ENCODE data around the gene RAB17.
"Not testable (repeated sequence)": the region's sequence is repeated elsewhere in the genome, so short reads cannot be mapped to it uniquely, and the experiment has no call there.

The RAB17 gene

DNA sequence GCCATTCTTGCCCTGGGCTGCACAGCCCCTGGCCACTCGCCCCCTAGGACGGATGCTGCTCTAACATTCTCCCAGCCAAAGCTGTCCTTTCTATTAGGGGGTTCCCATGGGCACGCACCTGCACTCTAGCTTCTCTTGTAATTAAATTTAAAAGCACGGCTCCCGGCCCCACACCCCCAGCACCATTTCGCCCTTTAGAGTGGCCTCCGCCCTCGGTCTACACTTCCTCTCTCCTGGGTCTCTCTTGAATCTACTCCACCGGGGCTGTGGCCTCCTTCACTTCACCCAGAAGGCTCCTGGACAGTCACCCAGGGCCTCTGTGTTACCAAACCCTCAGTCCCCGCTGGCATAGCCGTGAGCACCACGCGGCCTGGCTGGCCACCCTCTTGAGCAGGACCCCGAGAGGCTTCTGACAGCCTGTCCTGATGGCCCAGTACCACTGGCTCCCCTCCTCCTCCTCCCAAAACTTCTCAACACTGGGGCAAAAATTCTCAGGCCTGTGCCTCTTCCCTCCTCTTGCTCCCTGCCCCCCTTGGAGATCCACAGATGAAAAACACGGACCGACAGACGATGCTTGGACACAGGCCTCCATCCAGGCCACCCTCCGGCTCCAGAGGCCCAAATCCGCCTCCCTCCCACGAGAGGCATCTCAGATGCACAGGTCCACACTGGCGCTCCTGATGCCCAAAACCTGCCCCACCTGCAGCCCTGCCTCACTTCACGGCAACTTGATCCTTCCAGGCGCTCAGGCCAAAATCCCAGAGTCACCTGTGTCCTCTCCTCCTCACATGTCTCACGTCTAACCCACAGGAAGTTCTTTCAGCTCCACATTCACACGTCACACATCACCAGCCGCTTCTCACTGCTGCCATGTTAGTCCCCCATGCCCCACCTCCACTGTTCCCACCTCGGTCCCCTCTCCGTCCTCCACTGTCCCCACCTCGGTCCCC, 6.9 kb upstream of the RAB17 start:
- no peak overlapping the region for H2AFZ ChIP-seq (ENCODE audit: low read depth, low read length)
- DNase-seq: no peak
- no peaks in the 10 kb centered on the region for H3K27me3 ChIP-seq (ENCODE audit: insufficient read depth, low read length, poor library complexity)
- TF ChIP-seq EZH2 (IDR thresholded peaks at IDR 0.05; ENCODE audit: borderline replicate concordance, low read depth, low read length, severe bottlenecking) (no peak), CTCF (IDR thresholded peaks at IDR 0.05; ENCODE audit: borderline replicate concordance, extremely low read depth, low read length, poor library complexity, severe bottlenecking) (no peak)
- no peak overlapping the region for H3K4me3 ChIP-seq (ENCODE audit: low read depth in 1 of 2, low read length in 2 of 2)
- ATAC-seq (ENCODE audit: insufficient read depth, low read depth): no peak
- no peak overlapping the region for H3K27ac ChIP-seq (ENCODE audit: low read length)
- no peak overlapping the region for H3K4me2 ChIP-seq (ENCODE audit: insufficient read depth, low read length)
- no peaks in the 10 kb centered on the region for H3K36me3 ChIP-seq (ENCODE audit: insufficient read depth, low read length)
- H3K79me2 ChIP-seq (ENCODE audit: insufficient read depth, low read length): no peaks in the 10 kb centered on the region
- H3K4me1 ChIP-seq (ENCODE audit: insufficient read depth, low read length): no peaks in the 10 kb centered on the region
- no peak overlapping the region for H3K9ac ChIP-seq (ENCODE audit: low read depth, low read length)
- H4K20me1 ChIP-seq (ENCODE audit: insufficient read depth, low read length): no peaks in the 10 kb centered on the region; the same call in 1 of the 2 replicates
- no peaks in the 10 kb centered on the region for H3K9me3 ChIP-seq (ENCODE audit: insufficient read depth, low read length, severe bottlenecking)

DNA sequence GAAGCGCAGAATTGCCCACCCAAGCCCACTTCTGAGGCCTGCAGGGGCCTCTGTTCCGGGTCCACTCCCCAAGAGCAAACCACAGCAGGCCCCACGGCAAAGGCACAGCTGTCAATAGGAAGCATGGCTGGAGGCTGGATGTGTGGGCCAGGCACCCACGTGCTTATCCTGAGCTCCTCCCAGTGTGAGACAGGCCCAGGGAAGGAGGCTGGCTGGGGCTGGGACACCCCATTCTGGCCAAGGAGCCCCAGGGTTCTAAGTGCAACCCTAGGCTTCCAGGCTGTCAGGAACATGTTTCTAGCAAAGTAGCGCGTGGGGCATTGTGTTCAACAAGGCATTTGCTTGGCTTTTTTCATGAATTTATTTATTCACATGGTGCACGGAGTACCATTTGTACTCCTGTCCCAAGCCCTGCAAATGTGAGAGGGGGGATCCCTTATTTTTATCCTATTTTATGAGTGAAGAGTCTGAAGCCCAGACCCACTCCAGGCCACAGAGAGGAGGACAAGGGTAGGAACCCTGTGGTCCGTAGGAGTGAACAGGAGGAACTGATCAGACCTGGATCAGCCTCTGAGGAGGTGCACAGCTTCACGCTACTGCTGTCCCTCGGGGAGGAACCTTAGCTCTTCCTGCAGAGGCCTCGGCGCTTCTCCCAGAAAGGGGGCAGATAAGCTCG, 6.1 kb upstream of the RAB17 start:
- no peaks in the 10 kb centered on the region for H3K4me1 ChIP-seq (ENCODE audit: insufficient read depth, low read length)
- H4K20me1 ChIP-seq (ENCODE audit: insufficient read depth, low read length): no peaks in the 10 kb centered on the region; the same call in 1 of the 2 replicates
- H3K4me2 ChIP-seq (ENCODE audit: insufficient read depth, low read length): no peak overlapping the region
- TF ChIP-seq EZH2 (IDR thresholded peaks at IDR 0.05; ENCODE audit: borderline replicate concordance, low read depth, low read length, severe bottlenecking) (no peak), CTCF (IDR thresholded peaks at IDR 0.05; ENCODE audit: borderline replicate concordance, extremely low read depth, low read length, poor library complexity, severe bottlenecking) (no peak)
- no peak overlapping the region for H2AFZ ChIP-seq (ENCODE audit: low read depth, low read length)
- H3K27me3 ChIP-seq (ENCODE audit: insufficient read depth, low read length, poor library complexity): no peaks in the 10 kb centered on the region
- no peaks in the 10 kb centered on the region for H3K9me3 ChIP-seq (ENCODE audit: insufficient read depth, low read length, severe bottlenecking)
- DNase-seq (no peak), ATAC-seq (ENCODE audit: insufficient read depth, low read depth) (no peak)
- no peaks in the 10 kb centered on the region for H3K36me3 ChIP-seq (ENCODE audit: insufficient read depth, low read length)
- no peak overlapping the region for H3K4me3 ChIP-seq (ENCODE audit: low read depth in 1 of 2, low read length in 2 of 2)
- no peaks in the 10 kb centered on the region for H3K79me2 ChIP-seq (ENCODE audit: insufficient read depth, low read length)
- no peak overlapping the region for H3K27ac ChIP-seq (ENCODE audit: low read length)
- no peak overlapping the region for H3K9ac ChIP-seq (ENCODE audit: low read depth, low read length)

DNA sequence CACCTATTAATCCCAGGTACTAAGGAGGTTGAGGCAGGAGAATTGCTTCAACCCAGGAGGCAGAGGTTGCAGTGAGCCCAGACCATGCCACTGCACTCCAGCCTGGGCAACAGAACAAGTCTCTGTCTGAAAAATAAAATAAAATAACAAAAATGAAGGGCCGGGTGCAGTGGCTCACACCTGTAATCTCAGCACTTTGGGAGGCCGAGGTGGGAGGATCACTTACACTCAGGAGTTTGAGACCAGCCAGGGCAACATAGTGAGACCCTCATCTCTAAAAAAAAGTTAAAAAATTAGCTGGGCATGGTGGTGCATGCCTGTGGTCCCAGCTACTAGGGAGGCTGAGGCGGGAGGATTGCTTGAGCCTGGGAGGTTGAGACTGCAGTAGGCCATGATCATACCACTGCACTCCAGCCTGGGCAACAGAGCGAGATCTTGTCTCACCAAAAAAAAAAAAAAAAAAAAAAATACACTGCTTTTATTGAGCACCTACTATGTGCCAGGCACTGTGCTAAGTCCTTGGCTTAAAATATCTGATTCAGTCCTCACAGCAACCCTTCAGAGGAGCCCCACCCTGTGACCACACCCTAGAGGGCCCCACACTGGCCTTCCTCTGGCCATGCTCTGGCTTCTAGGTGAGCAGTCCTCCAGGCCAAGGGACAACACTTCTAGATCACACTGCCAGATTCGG, 5.4 kb upstream of the RAB17 start:
- DNase-seq; H3K9ac ChIP-seq (ENCODE audit: low read depth, low read length); H3K4me3 ChIP-seq (ENCODE audit: low read depth in 1 of 2, low read length in 2 of 2); H2AFZ ChIP-seq (ENCODE audit: low read depth, low read length); H3K36me3 ChIP-seq (ENCODE audit: insufficient read depth, low read length); H3K9me3 ChIP-seq (ENCODE audit: insufficient read depth, low read length, severe bottlenecking); ATAC-seq (ENCODE audit: insufficient read depth, low read depth); H3K27ac ChIP-seq (ENCODE audit: low read length); H3K4me2 ChIP-seq (ENCODE audit: insufficient read depth, low read length); H4K20me1 ChIP-seq (ENCODE audit: insufficient read depth, low read length); H3K27me3 ChIP-seq (ENCODE audit: insufficient read depth, low read length, poor library complexity); H3K4me1 ChIP-seq (ENCODE audit: insufficient read depth, low read length); H3K79me2 ChIP-seq (ENCODE audit: insufficient read depth, low read length): not testable (repeated sequence)

GRCh38 chr2:237594514-237594871, 4.0 kb upstream of the RAB17 start:
- no peak overlapping the region for H2AFZ ChIP-seq (ENCODE audit: low read depth, low read length)
- H3K9ac ChIP-seq (ENCODE audit: low read depth, low read length): no peak overlapping the region
- no peaks in the 10 kb centered on the region for H3K9me3 ChIP-seq (ENCODE audit: insufficient read depth, low read length, severe bottlenecking)
- no peak for ATAC-seq (ENCODE audit: insufficient read depth, low read depth)
- no peak overlapping the region for H3K4me3 ChIP-seq (ENCODE audit: low read depth in 1 of 2, low read length in 2 of 2)
- TF ChIP-seq EZH2 (IDR thresholded peaks at IDR 0.05; ENCODE audit: borderline replicate concordance, low read depth, low read length, severe bottlenecking) (no peak), CTCF (IDR thresholded peaks at IDR 0.05; ENCODE audit: borderline replicate concordance, extremely low read depth, low read length, poor library complexity, severe bottlenecking) (no peak)
- no peaks in the 10 kb centered on the region for H3K27me3 ChIP-seq (ENCODE audit: insufficient read depth, low read length, poor library complexity)
- no peak overlapping the region for H3K4me2 ChIP-seq (ENCODE audit: insufficient read depth, low read length)
- no peaks in the 10 kb centered on the region; the same call in 1 of the 2 replicates for H4K20me1 ChIP-seq (ENCODE audit: insufficient read depth, low read length)
- H3K27ac ChIP-seq (ENCODE audit: low read length): no peak overlapping the region
- DNase-seq: no peak
- no peaks in the 10 kb centered on the region for H3K36me3 ChIP-seq (ENCODE audit: insufficient read depth, low read length)
- no peaks in the 10 kb centered on the region for H3K79me2 ChIP-seq (ENCODE audit: insufficient read depth, low read length)
- no peaks in the 10 kb centered on the region for H3K4me1 ChIP-seq (ENCODE audit: insufficient read depth, low read length)

Data from DND-41 (cell line).